DOHH2 (cell line): ENCODE measurements around the gene MTR.

Experiments used
- CTCF ChIP-seq: fragments of 200-600 bp; sonication (generic); IDR thresholded peaks from one replicate; pipeline ENCODE4 v1.5.1; 2014; ENCODE audit warnings: antibody characterized with exemption, mild to moderate bottlenecking, low read depth, low read length; ENCODE audit not compliant: poor library complexity, severe bottlenecking
- EZH2phosphoT487 ChIP-seq: fragments of 200-600 bp; sonication (generic); IDR thresholded peaks from 2 replicates; pipeline ENCODE4 v1.6.1; 2017; ENCODE audit warnings: borderline replicate concordance, mild to moderate bottlenecking, antibody characterized with exemption, low read length, moderate library complexity, mixed read lengths

- TF ChIP-seq CTCF (no peak), EZH2phosphoT487 (no peak)
Measured at GRCh38 chr1:236829085-236829484, 34.0 kb downstream of the MTR start.
